Panc1 (cell line): Measurements from ENCODE around the gene BCL2L2. TPM values are rescaled to one million over a fixed set of nuclear protein-coding genes. Genes with fewer than 3 reads are reported as not detected.
A peak's percentile ranks its signal among the peaks of the same experiment; 100 is the strongest.

Experiments
- ATAC-seq: fragments of 200-7000 bp; cut with Tn5 transposase; 2 replicates; pipeline ENCODE4 v1.9.1; 2020; ENCODE audit warnings: mild to moderate bottlenecking, moderate library complexity
- BruUV-seq: library from RNA; stranded (reverse); fragments of 400-500 nt; replicated peaks from 2 replicates; lab custom pipeline; 2021; lab: Mats Ljungman, UMichigan
- CTCF ChIA-PET: fragments of 300-600 bp; sonication (Branson Sonifier 250); formaldehyde crosslinking; loops from one replicate; lab custom pipeline; 2022; ENCODE audit warnings: antibody characterized with exemption; lab: Charles Lee
- POLR2A ChIA-PET: fragments of 300-600 bp; sonication (Branson Sonifier 250); formaldehyde crosslinking; loops from one replicate; lab custom pipeline; 2022; ENCODE audit warnings: antibody characterized with exemption; lab: Charles Lee
- DNase-seq: peaks from one replicate; pipeline ENCODE4 v3.0.0-alpha.2; 2010; ENCODE audit warnings: low read depth, low spot score
- H3K27ac ChIP-seq: 2 replicates; pipeline ENCODE4 v1.5.1; 2011; ENCODE audit warnings: mild to moderate bottlenecking, low read length, inconsistent platforms
- H3K27me3 ChIP-seq: fragments of 200-500 bp; sonication (Bioruptor generic); 2 replicates; pipeline ENCODE4 v1.6.0; 2014; ENCODE audit warnings: low read length, inconsistent platforms; ENCODE audit not compliant: control insufficient read depth, insufficient read depth
- H3K36me3 ChIP-seq: fragments of 200-500 bp; sonication (Bioruptor generic); 2 replicates; pipeline ENCODE4 v1.5.1; 2014; ENCODE audit warnings: inconsistent platforms, mild to moderate bottlenecking, low read length, moderate library complexity; ENCODE audit not compliant: control insufficient read depth, insufficient read depth
- H3K4me1 ChIP-seq: 2 replicates; pipeline ENCODE4 v1.5.1; 2011; ENCODE audit warnings: inconsistent platforms, mild to moderate bottlenecking, low read length, moderate library complexity; ENCODE audit not compliant: control insufficient read depth, insufficient read depth
- H3K4me3 ChIP-seq, 2 experiments: 2 replicates each; pipeline ENCODE4 v1.5.1; 2011 to 2012; ENCODE audit warnings: low read depth in 2 of 2, low read length in 2 of 2, mild to moderate bottlenecking in 2 of 2, inconsistent platforms in 1 of 2, moderate library complexity in 1 of 2
- H3K9me3 ChIP-seq: fragments of 200-500 bp; sonication (Bioruptor generic); 2 replicates; pipeline ENCODE4 v1.5.1; 2014; ENCODE audit warnings: low read depth, mild to moderate bottlenecking, inconsistent platforms, low read length, moderate library complexity; ENCODE audit not compliant: control insufficient read depth, insufficient read depth
- CTCF ChIP-seq: fragments of 450-650 bp; IDR thresholded peaks from 2 replicates; pipeline ENCODE4 v1.5.1; 2017; ENCODE audit warnings: mild to moderate bottlenecking
- POLR2AphosphoS5 ChIP-seq: IDR thresholded peaks from 2 replicates; pipeline ENCODE4 v1.6.1; 2012; ENCODE audit warnings: mild to moderate bottlenecking, low read depth, low read length, moderate library complexity
- REST ChIP-seq, 2 experiments: IDR thresholded peaks; 2 replicates each; pipeline ENCODE4 v1.6.1; 2011 to 2012; ENCODE audit warnings: low read depth in 2 of 2, control low read depth in 1 of 2, low read length in 1 of 2, mild to moderate bottlenecking in 1 of 2, moderate library complexity in 1 of 2; ENCODE audit not compliant: insufficient read depth in 1 of 2
- SIN3A ChIP-seq: IDR thresholded peaks from 2 replicates; pipeline ENCODE4 v1.6.1; 2012; ENCODE audit warnings: low read depth, mild to moderate bottlenecking, low read length, moderate library complexity, borderline replicate concordance; ENCODE audit not compliant: insufficient read depth
- TCF7L2 ChIP-seq: IDR thresholded peaks from 2 replicates; pipeline ENCODE4 v1.6.1; 2011; ENCODE audit warnings: mild to moderate bottlenecking, low read depth, low read length, inconsistent platforms
- in situ Hi-C: cut with HindIII; loops from 2 replicates; pipeline ENCODE4 v1.10.0; 2016; ENCODE audit warnings: low sequenced_read_pairs, low pct_unique_long_range_greater_than_20kb
- intact Hi-C: fragments of 100-400 bp; cut with micrococcal nuclease; formaldehyde crosslinking; loops from one replicate; pipeline ENCODE4 v1.10.0; 2022; ENCODE audit not compliant: unreplicated experiment
- total RNA-seq: library from RNA; stranded (reverse); gene quantifications from one replicate; pipeline ENCODE4 v1.2.1, GENCODE V29; 2021; ENCODE audit not compliant: unreplicated experiment

BCL2L2 gene
- total RNA-seq, 1 experiment from 2014 or later, result 18.9 TPM

- Histone ChIP-seq H3K27ac (no peak overlapping the region), H3K36me3 (no peaks in the 10 kb centered on the region), H3K4me3 (no peak overlapping the region), H3K4me1 (peaks cover 7% of the 10 kb centered on the region), H3K9me3 (no peaks in the 10 kb centered on the region), H3K27me3 (no peaks in the 10 kb centered on the region)
- CTCF ChIA-PET, result no interaction called here
- POLR2A ChIA-PET, result no interaction called here
- in situ Hi-C loops, result no loop called here
- intact Hi-C loops, result no loop called here
- ATAC-seq (no peak), DNase-seq (no peak)
- TF ChIP-seq TCF7L2, result no peak
- no peak for TF ChIP-seq CTCF
- no peak for TF ChIP-seq SIN3A
- no peak for TF ChIP-seq POLR2AphosphoS5
- TF ChIP-seq REST (IDR thresholded peaks at IDR 0.05; ENCODE audit: insufficient read depth in 1 of 2, low read depth in 2 of 2, low read length in 1 of 2), result no peak
- BruUV-seq, result no TSS peak
Measured at GRCh38 chr14:23297611-23298277, 8.9 kb upstream of the BCL2L2 start.

GRCh38 chr14:23299211-23299957 is 7.2 kb upstream of the BCL2L2 start:
- in situ Hi-C loops, result no loop called here
- POLR2A ChIA-PET, result no interaction called here
- H3K27ac ChIP-seq, result no peak overlapping the region

More at GRCh38 chr14:23299211-23299957, 7.2 kb upstream of the BCL2L2 start:
- intact Hi-C loops, result no loop called here
- Histone ChIP-seq H3K36me3 (no peaks in the 10 kb centered on the region), H3K9me3 (no peaks in the 10 kb centered on the region), H3K4me3 (no peak overlapping the region), H3K4me1 (peaks cover 10% of the 10 kb centered on the region), H3K27me3 (no peaks in the 10 kb centered on the region)
- TF ChIP-seq REST (IDR thresholded peaks at IDR 0.05; ENCODE audit: insufficient read depth in 1 of 2, low read depth in 2 of 2, low read length in 1 of 2) (no peak), CTCF (peak; percentile 36; the same call in 1 of the 2 replicates)
- CTCF ChIA-PET, result interaction anchor here (0.6 kb wide), 1 partner anchor 179 kb away, joined by 7 read pairs; no protein-coding TSS in a partner anchor
- DNase-seq (no peak), ATAC-seq (no peak)
- no TSS peak for BruUV-seq
